ENCODE measurements around the gene PDZK1.
"Not testable (repeated sequence)": the region's sequence is repeated elsewhere in the genome, so short reads cannot be mapped to it uniquely, and the experiment has no call there.

The PDZK1 gene

GRCh38 chr1:145643990-145644389, 63.2 kb downstream of the PDZK1 start:
- not testable (repeated sequence) for DNase-seq

- DNase-seq = not testable (repeated sequence)
These were observed 65.3 kb downstream of the PDZK1 start for GRCh38 chr1:145641886-145642285.

DNA sequence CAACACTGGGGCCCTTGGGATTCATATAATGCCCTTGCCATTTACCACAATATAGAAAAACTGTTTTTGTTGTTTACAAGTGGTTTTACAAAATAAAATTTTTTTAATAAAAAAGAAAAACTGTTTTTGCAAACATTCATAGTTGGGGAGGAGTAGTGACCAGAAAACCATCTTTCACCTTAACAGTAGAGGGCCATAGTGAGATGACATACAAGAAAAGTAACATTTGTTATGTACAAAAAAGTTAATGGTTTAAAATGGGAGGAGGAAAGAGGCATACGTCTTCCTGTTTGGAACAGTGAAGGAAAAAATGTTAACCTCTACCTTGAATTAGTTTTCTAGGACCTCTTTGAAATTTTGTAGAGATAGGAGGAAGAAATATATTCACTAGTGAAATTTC, 70.9 kb downstream of the PDZK1 start:
- not testable (repeated sequence) for DNase-seq

- not testable (repeated sequence) for DNase-seq
These were observed 85.0 kb downstream of the PDZK1 start for GRCh38 chr1:145622177-145622576.

All from activated CD4-positive, alpha-beta T cell treated with anti-CD3 and anti-CD28 coated beads, Interleukin-2, Interleukin-6, amounts not matched to agents 100 ng/mL and 50 ng/mL, durations not matched to agents 16 hours and 8 hours (primary cell).